Breast epithelium (tissue), 3 donors: Measurements from ENCODE around the gene MUSTN1.

Experiments
- POLR2A ChIP-seq: fragments of 450-650 bp; IDR thresholded peaks from one replicate; pipeline ENCODE4 v1.6.1; 2016; ENCODE audit warnings: antibody characterized with exemption, mild to moderate bottlenecking, moderate library complexity
- POLR2AphosphoS5 ChIP-seq, 3 donors: sonication (generic); formaldehyde crosslinking; IDR thresholded peaks; one replicate each; pipeline ENCODE4 v1.6.1; 2017; ENCODE audit warnings: antibody characterized with exemption in 3 of 3
- TF ChIP-seq, protein P1 (sequence below), 3 donors: fragments of 450-650 bp; IDR thresholded peaks; one replicate each; pipeline ENCODE4 v1.5.1; 2016 to 2017; ENCODE audit warnings: antibody characterized with exemption in 3 of 3, mild to moderate bottlenecking in 3 of 3, moderate library complexity in 3 of 3

DNA sequence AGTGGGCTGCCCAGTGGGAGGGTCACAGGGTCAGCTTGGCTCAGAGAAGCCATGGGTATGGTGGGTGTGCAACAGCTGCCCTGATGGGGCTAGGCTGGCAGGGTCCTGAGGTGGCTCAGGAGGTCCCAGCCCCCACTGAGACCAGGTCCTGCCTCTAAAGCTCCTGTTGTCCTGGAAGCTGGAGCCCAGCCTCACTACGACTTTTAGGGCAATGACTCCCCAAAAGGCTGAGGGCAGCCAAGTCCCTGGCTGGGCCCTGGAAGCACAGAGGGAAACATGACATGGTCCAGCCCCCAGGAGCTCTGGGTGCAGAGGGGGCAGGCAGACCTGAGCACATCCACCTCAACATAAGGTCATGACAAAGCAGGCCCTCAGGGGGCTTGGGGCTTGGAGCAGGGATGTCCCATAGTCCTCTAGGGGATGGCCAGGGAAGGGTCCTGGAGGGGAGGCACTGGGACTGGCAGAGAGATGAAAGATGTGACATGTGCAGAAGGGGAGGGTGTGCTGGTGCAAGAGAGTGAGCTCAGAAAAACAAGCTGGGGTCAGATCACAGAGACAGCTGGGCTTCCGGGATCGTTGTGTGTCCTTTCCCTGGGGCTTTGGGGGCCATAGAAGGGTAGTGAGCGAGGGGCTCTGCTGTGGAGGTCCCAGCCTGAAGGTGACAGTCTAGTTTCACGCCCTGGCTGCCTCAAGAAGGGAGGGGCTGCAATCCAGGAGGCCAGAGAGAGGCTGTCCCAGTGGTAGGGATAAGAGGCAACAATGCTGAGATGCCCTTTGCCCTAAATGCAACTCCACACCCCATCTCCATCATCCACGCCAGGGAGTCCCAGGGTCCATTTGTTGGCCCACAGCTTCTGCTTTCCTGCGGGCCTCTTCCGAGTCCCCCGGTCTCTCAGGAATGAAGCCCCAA lies 40.9 kb downstream of the MUSTN1 start:
- TF ChIP-seq, protein P1, sequence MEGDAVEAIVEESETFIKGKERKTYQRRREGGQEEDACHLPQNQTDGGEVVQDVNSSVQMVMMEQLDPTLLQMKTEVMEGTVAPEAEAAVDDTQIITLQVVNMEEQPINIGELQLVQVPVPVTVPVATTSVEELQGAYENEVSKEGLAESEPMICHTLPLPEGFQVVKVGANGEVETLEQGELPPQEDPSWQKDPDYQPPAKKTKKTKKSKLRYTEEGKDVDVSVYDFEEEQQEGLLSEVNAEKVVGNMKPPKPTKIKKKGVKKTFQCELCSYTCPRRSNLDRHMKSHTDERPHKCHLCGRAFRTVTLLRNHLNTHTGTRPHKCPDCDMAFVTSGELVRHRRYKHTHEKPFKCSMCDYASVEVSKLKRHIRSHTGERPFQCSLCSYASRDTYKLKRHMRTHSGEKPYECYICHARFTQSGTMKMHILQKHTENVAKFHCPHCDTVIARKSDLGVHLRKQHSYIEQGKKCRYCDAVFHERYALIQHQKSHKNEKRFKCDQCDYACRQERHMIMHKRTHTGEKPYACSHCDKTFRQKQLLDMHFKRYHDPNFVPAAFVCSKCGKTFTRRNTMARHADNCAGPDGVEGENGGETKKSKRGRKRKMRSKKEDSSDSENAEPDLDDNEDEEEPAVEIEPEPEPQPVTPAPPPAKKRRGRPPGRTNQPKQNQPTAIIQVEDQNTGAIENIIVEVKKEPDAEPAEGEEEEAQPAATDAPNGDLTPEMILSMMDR (IDR thresholded peaks at IDR 0.05) = no peak
- TF ChIP-seq POLR2AphosphoS5 (IDR thresholded peaks at IDR 0.05) (no peak), POLR2A (no peak)
